ENCODE results near the gene MTTP. TPM values are rescaled to one million over a fixed set of nuclear protein-coding genes. Genes with fewer than 3 reads are reported as not detected.

Gene MTTP
- total and polyA plus RNA-seq, 2 donors = 0.72 to 0.95 TPM

- Histone ChIP-seq H3K36me3 (ENCODE audit: insufficient read depth) (no peaks in the 10 kb centered on the region), H3K4me1 (ENCODE audit: insufficient read depth) (no peaks in the 10 kb centered on the region), H3K27ac (ENCODE audit: low read depth) (no peak overlapping the region), H3K4me3 (ENCODE audit: low read depth, low read length) (no peak overlapping the region)
- WGBS = 73% methylated on average over 5 of the region's 5 CpGs
- no peak for DNase-seq (ENCODE audit: extremely low spot score)
Measured at GRCh38 chr4:99637174-99637573, 62.5 kb downstream of the MTTP start.

- DNase-seq (ENCODE audit: extremely low spot score) = no peak
- Histone ChIP-seq H3K4me3 (ENCODE audit: low read depth, low read length) (no peak overlapping the region), H3K4me1 (ENCODE audit: insufficient read depth) (no peaks in the 10 kb centered on the region), H3K36me3 (ENCODE audit: insufficient read depth) (no peaks in the 10 kb centered on the region), H3K27ac (ENCODE audit: low read depth) (no peak overlapping the region)
- 73% methylated on average over 2 of the region's 2 CpGs for WGBS
Measured at GRCh38 chr4:99640676-99641075, 66.1 kb downstream of the MTTP start.

- no peak for DNase-seq (ENCODE audit: extremely low spot score)
- Histone ChIP-seq H3K27ac (ENCODE audit: low read depth) (no peak overlapping the region), H3K36me3 (ENCODE audit: insufficient read depth) (no peaks in the 10 kb centered on the region), H3K4me1 (ENCODE audit: insufficient read depth) (no peaks in the 10 kb centered on the region), H3K4me3 (ENCODE audit: low read depth, low read length) (no peak overlapping the region)
- WGBS = 51% methylated on average over 7 of the region's 7 CpGs
Measured at GRCh38 chr4:99642725-99643489, 68.3 kb downstream of the MTTP start.

- Histone ChIP-seq H3K27ac (ENCODE audit: low read depth) (no peak overlapping the region), H3K4me1 (ENCODE audit: insufficient read depth) (no peaks in the 10 kb centered on the region), H3K36me3 (ENCODE audit: insufficient read depth) (no peaks in the 10 kb centered on the region), H3K4me3 (ENCODE audit: low read depth, low read length) (no peak overlapping the region)
- DNase-seq (ENCODE audit: extremely low spot score) = no peak
- WGBS = 83% methylated on average over 5 of the region's 5 CpGs
Measured at GRCh38 chr4:99644453-99644852, 69.8 kb downstream of the MTTP start.

GRCh38 chr4:99645036-99645435 is 70.4 kb downstream of the MTTP start:
- DNase-seq (ENCODE audit: extremely low spot score) = no peak
- no peaks in the 10 kb centered on the region for H3K36me3 ChIP-seq (ENCODE audit: insufficient read depth)
- H3K4me1 ChIP-seq (ENCODE audit: insufficient read depth) = no peaks in the 10 kb centered on the region
- no peak overlapping the region for H3K27ac ChIP-seq (ENCODE audit: low read depth)
- WGBS = 88% methylated on average over 1 of the region's 1 CpG
- H3K4me3 ChIP-seq (ENCODE audit: low read depth, low read length) = no peak overlapping the region

- no peaks in the 10 kb centered on the region for H3K4me1 ChIP-seq (ENCODE audit: insufficient read depth)
- no peak overlapping the region for H3K27ac ChIP-seq (ENCODE audit: low read depth)
- no peaks in the 10 kb centered on the region for H3K36me3 ChIP-seq (ENCODE audit: insufficient read depth)
- DNase-seq (ENCODE audit: extremely low spot score) = no peak
- no peak overlapping the region for H3K4me3 ChIP-seq (ENCODE audit: low read depth, low read length)
Measured at GRCh38 chr4:99645638-99646037, 71.0 kb downstream of the MTTP start.

- no peak overlapping the region for H3K27ac ChIP-seq (ENCODE audit: low read depth)
- 80% methylated on average over 4 of the region's 4 CpGs for WGBS
Measured at GRCh38 chr4:99647071-99647470, 72.4 kb downstream of the MTTP start.

GRCh38 chr4:99648321-99648720 is 73.7 kb downstream of the MTTP start:
- H3K27ac ChIP-seq (ENCODE audit: low read depth) = no peak overlapping the region
- H3K36me3 ChIP-seq (ENCODE audit: insufficient read depth) = no peaks in the 10 kb centered on the region
- 44% methylated on average over 1 of the region's 1 CpG for WGBS
- H3K4me1 ChIP-seq (ENCODE audit: insufficient read depth) = no peaks in the 10 kb centered on the region
- DNase-seq (ENCODE audit: extremely low spot score) = no peak
- H3K4me3 ChIP-seq (ENCODE audit: low read depth, low read length) = no peak overlapping the region

More at GRCh38 chr4:99647071-99647470, 72.4 kb downstream of the MTTP start:
- DNase-seq (ENCODE audit: extremely low spot score) = no peak
- H3K4me1 ChIP-seq (ENCODE audit: insufficient read depth) = no peaks in the 10 kb centered on the region
- no peak overlapping the region for H3K4me3 ChIP-seq (ENCODE audit: low read depth, low read length)
- no peaks in the 10 kb centered on the region for H3K36me3 ChIP-seq (ENCODE audit: insufficient read depth)

GRCh38 chr4:99649208-99649607 is 74.6 kb downstream of the MTTP start:
- no peak overlapping the region for H3K27ac ChIP-seq (ENCODE audit: low read depth)
- 92% methylated on average over 9 of the region's 9 CpGs for WGBS
- DNase-seq (ENCODE audit: extremely low spot score) = no peak
- no peak overlapping the region for H3K4me3 ChIP-seq (ENCODE audit: low read depth, low read length)
- H3K4me1 ChIP-seq (ENCODE audit: insufficient read depth) = no peaks in the 10 kb centered on the region
- H3K36me3 ChIP-seq (ENCODE audit: insufficient read depth) = no peaks in the 10 kb centered on the region

- no peak for DNase-seq (ENCODE audit: extremely low spot score)
- no peak overlapping the region for H3K4me3 ChIP-seq (ENCODE audit: low read depth, low read length)
- no peaks in the 10 kb centered on the region for H3K4me1 ChIP-seq (ENCODE audit: insufficient read depth)
- 95% methylated on average over 10 of the region's 10 CpGs for WGBS
- no peak overlapping the region for H3K27ac ChIP-seq (ENCODE audit: low read depth)
- H3K36me3 ChIP-seq (ENCODE audit: insufficient read depth) = no peaks in the 10 kb centered on the region
Measured at GRCh38 chr4:99649778-99650177, 75.2 kb downstream of the MTTP start.

GRCh38 chr4:99651016-99651769 is 76.6 kb downstream of the MTTP start:
- Histone ChIP-seq H3K4me3 (ENCODE audit: low read depth, low read length) (no peak overlapping the region), H3K4me1 (ENCODE audit: insufficient read depth) (no peaks in the 10 kb centered on the region), H3K27ac (ENCODE audit: low read depth) (no peak overlapping the region), H3K36me3 (ENCODE audit: insufficient read depth) (no peaks in the 10 kb centered on the region)
- DNase-seq (ENCODE audit: extremely low spot score) = no peak
- 94% methylated on average over 18 of the region's 18 CpGs for WGBS

- 97% methylated on average over 49 of the region's 49 CpGs for WGBS
- no peak overlapping the region for H3K27ac ChIP-seq (ENCODE audit: low read depth)
- H3K36me3 ChIP-seq (ENCODE audit: insufficient read depth) = no peaks in the 10 kb centered on the region
- H3K4me3 ChIP-seq (ENCODE audit: low read depth, low read length) = no peak overlapping the region
- H3K4me1 ChIP-seq (ENCODE audit: insufficient read depth) = no peaks in the 10 kb centered on the region
- no peak for DNase-seq (ENCODE audit: extremely low spot score)
Measured at GRCh38 chr4:99651811-99652485, 77.3 kb downstream of the MTTP start.

- no peak for DNase-seq (ENCODE audit: extremely low spot score)
- Histone ChIP-seq H3K4me1 (ENCODE audit: insufficient read depth) (no peaks in the 10 kb centered on the region), H3K27ac (ENCODE audit: low read depth) (no peak overlapping the region), H3K36me3 (ENCODE audit: insufficient read depth) (no peaks in the 10 kb centered on the region), H3K4me3 (ENCODE audit: low read depth, low read length) (no peak overlapping the region)
- WGBS = 95% methylated on average over 43 of the region's 43 CpGs
Measured at GRCh38 chr4:99652596-99653436, 78.2 kb downstream of the MTTP start.
